ENCODE measurements around the gene RNF123. TPM values are rescaled to one million over a fixed set of nuclear protein-coding genes. Genes with fewer than 3 reads are reported as not detected.
A peak's percentile ranks its signal among the peaks of the same experiment; 100 is the strongest.

The RNF123 gene
- total RNA-seq, 4 donors from 2014 or later, result 12.8 to 28.4 (median 26.5) TPM

- WGBS, 2 donors, result 69 to 73% methylated on average over 6 of the region's 6 CpGs
- no peak for DNase-seq (ENCODE audit: low spot score in 2 of 2)
- no peak overlapping the region for H3K4me3 ChIP-seq (ENCODE audit: low read depth, poor library complexity, severe bottlenecking)
- intact Hi-C loops (cut with DNase I; ENCODE audit: low total_unique reads), result loop anchor here (2.0 kb wide), 1 partner anchor 132 kb away; no protein-coding TSS in a partner anchor
- TF ChIP-seq CTCF (IDR thresholded peaks at IDR 0.05) (no peak), POLR2A (IDR thresholded peaks at IDR 0.05) (no peak)
Measured at GRCh38 chr3:49670940-49671290, 18.4 kb upstream of the RNF123 start.

- intact Hi-C loops (cut with DNase I; ENCODE audit: low total_unique reads), result loop anchor here (2.0 kb wide), 1 partner anchor 133 kb away; no protein-coding TSS in a partner anchor
- 40 to 47% methylated on average over 11 of the region's 11 CpGs for WGBS, 2 donors
- no peak overlapping the region for H3K4me3 ChIP-seq (ENCODE audit: low read depth, poor library complexity, severe bottlenecking)
- peak; percentile 57 to 90 for DNase-seq (ENCODE audit: low spot score in 2 of 2)
- no peak for TF ChIP-seq POLR2A (IDR thresholded peaks at IDR 0.05)
- TF ChIP-seq CTCF (IDR thresholded peaks at IDR 0.05), result peak in 1 of 3 donors; percentile 45
Measured at GRCh38 chr3:49671291-49672288, 17.8 kb upstream of the RNF123 start.

GRCh38 chr3:49673121-49673714 is 16.1 kb upstream of the RNF123 start:
- 22 to 40% methylated on average over 7 to 13 of the region's 17 CpGs for WGBS, 2 donors
- intact Hi-C loops (cut with DNase I; ENCODE audit: low total_unique reads), result no loop called here
- TF ChIP-seq POLR2A (IDR thresholded peaks at IDR 0.05) (no peak), CTCF (IDR thresholded peaks at IDR 0.05) (no peak)
- DNase-seq (ENCODE audit: low spot score in 2 of 2), result peak in 1 of 2 donors; percentile 22
- H3K4me3 ChIP-seq (ENCODE audit: low read depth, poor library complexity, severe bottlenecking), result peak overlapping the region; percentile 67

GRCh38 chr3:49673715-49674496 is 15.5 kb upstream of the RNF123 start, which contains the start of gene APEH:
TSS of gene APEH (plus strand) at chr3:49674351. CDS start at chr3:49674402, 51 bp downstream.
- WGBS, 2 donors, result 1 to 2% methylated on average over 62 to 65 of the region's 71 CpGs
- DNase-seq (ENCODE audit: low spot score in 2 of 2), result peak; percentile 93 to 99
- intact Hi-C loops (cut with DNase I; ENCODE audit: low total_unique reads), result no loop called here
- peak within 1 kb of the TSS; percentile 67 for H3K4me3 ChIP-seq (ENCODE audit: low read depth, poor library complexity, severe bottlenecking)
- TF ChIP-seq CTCF (IDR thresholded peaks at IDR 0.05) (no peak), POLR2A (IDR thresholded peaks at IDR 0.05) (no peak)

- H3K4me3 ChIP-seq (ENCODE audit: low read depth, poor library complexity, severe bottlenecking), result peak overlapping the region; percentile 67
- DNase-seq (ENCODE audit: low spot score in 2 of 2), result peak in 1 of 2 donors; percentile 24
- intact Hi-C loops (cut with DNase I; ENCODE audit: low total_unique reads), result no loop called here
- 7 to 8% methylated on average over 19 to 22 of the region's 34 CpGs for WGBS, 2 donors
- TF ChIP-seq CTCF (IDR thresholded peaks at IDR 0.05) (no peak), POLR2A (IDR thresholded peaks at IDR 0.05) (no peak)
Measured at GRCh38 chr3:49674497-49674983, 14.8 kb upstream of the RNF123 start.
